Osteoblast (primary cell): ENCODE data around the gene CPZ. TPM values are rescaled to one million over a fixed set of nuclear protein-coding genes. Genes with fewer than 3 reads are reported as not detected.

ENCODE experiments used
- DNase-seq: peaks from one replicate; pipeline ENCODE4 v3.0.0; 2011; ENCODE audit warnings: low spot score, mixed read lengths; ENCODE audit not compliant: insufficient read length; ENCODE audit errors: missing footprints
- H2AFZ ChIP-seq: 2 replicates; pipeline ENCODE4 v1.6.0; 2011; ENCODE audit warnings: mild to moderate bottlenecking, low read length
- H3K27ac ChIP-seq: 2 replicates; pipeline ENCODE4 v1.5.1; 2011; ENCODE audit warnings: mild to moderate bottlenecking, low read depth, low read length, moderate library complexity
- H3K27me3 ChIP-seq: 2 replicates; pipeline ENCODE4 v1.6.0; 2012; ENCODE audit warnings: mild to moderate bottlenecking, control low read depth, inconsistent platforms, low read length, moderate library complexity; ENCODE audit not compliant: insufficient read depth
- H3K36me3 ChIP-seq: 2 replicates; pipeline ENCODE4 v1.5.1; 2011; ENCODE audit warnings: mild to moderate bottlenecking, low read length, control low read depth, moderate library complexity; ENCODE audit not compliant: insufficient read depth
- H3K4me1 ChIP-seq: 2 replicates; pipeline ENCODE4 v1.5.1; 2011; ENCODE audit warnings: mild to moderate bottlenecking, low read length, control low read depth, moderate library complexity; ENCODE audit not compliant: insufficient read depth
- H3K4me2 ChIP-seq: 2 replicates; pipeline ENCODE4 v1.6.0; 2011; ENCODE audit warnings: mild to moderate bottlenecking, low read length; ENCODE audit not compliant: insufficient read depth
- H3K4me3 ChIP-seq: fragments of 200-600 bp; sonication (generic); 3 replicates; pipeline ENCODE4 v1.5.1; 2012; ENCODE audit warnings: mild to moderate bottlenecking, low read length, inconsistent platforms; ENCODE audit not compliant: insufficient read depth
- H3K79me2 ChIP-seq: 2 replicates; pipeline ENCODE4 v1.6.0; 2012; ENCODE audit warnings: mild to moderate bottlenecking, low read length, control low read depth, inconsistent platforms; ENCODE audit not compliant: insufficient read depth
- H3K9me3 ChIP-seq: 2 replicates; pipeline ENCODE4 v1.5.1; 2011; ENCODE audit warnings: low read depth, low read length, control low read depth
- H4K20me1 ChIP-seq: 2 replicates; pipeline ENCODE4 v1.6.0; 2012; ENCODE audit warnings: mild to moderate bottlenecking, low read length, control low read depth; ENCODE audit not compliant: insufficient read depth
- total RNA-seq: library from RNA; depleted of rRNA; stranded (reverse); fragments of >200 nt; gene quantifications from 2 replicates; pipeline ENCODE4 v1.2.3, GENCODE V29; 2012
- TF ChIP-seq, protein P1 (sequence below): IDR thresholded peaks from 2 replicates; pipeline ENCODE4 v1.5.1; 2011; ENCODE audit warnings: mild to moderate bottlenecking, low read depth, low read length, moderate library complexity; ENCODE audit errors: extremely low read depth

Gene CPZ
- total RNA-seq, 1 donor = 44.5 TPM

DNA sequence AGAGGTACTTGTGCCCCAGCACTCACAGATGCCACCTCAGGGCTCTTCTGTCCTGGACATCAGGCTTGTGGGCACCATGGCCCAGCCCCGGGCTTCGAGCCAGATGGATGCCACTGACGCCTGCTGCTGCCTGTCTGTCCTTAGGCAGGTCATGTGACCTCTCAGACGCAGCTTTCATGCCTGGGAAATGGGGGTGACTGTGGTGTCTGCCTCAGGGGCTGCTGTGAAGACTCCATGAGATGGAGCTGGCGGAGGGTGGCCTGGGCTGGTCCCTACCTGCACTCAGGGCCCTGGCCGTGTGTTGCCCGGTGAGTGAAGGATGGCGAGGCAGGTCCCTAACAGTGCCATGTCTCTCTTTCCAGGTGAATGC lies 6.5 kb downstream of the CPZ start:
- Histone ChIP-seq H3K4me2 (no peak overlapping the region), H3K9me3 (no peaks in the 10 kb centered on the region), H3K27me3 (peaks cover 5% of the 10 kb centered on the region), H4K20me1 (peaks cover 59% of the 10 kb centered on the region), H3K36me3 (peaks cover 5% of the 10 kb centered on the region), H3K4me3 (no peak overlapping the region), H3K4me1 (peaks cover 10% of the 10 kb centered on the region), H3K79me2 (no peaks in the 10 kb centered on the region), H3K27ac (no peak overlapping the region), H2AFZ (no peak overlapping the region)
- DNase-seq = no peak
- TF ChIP-seq, protein P1, sequence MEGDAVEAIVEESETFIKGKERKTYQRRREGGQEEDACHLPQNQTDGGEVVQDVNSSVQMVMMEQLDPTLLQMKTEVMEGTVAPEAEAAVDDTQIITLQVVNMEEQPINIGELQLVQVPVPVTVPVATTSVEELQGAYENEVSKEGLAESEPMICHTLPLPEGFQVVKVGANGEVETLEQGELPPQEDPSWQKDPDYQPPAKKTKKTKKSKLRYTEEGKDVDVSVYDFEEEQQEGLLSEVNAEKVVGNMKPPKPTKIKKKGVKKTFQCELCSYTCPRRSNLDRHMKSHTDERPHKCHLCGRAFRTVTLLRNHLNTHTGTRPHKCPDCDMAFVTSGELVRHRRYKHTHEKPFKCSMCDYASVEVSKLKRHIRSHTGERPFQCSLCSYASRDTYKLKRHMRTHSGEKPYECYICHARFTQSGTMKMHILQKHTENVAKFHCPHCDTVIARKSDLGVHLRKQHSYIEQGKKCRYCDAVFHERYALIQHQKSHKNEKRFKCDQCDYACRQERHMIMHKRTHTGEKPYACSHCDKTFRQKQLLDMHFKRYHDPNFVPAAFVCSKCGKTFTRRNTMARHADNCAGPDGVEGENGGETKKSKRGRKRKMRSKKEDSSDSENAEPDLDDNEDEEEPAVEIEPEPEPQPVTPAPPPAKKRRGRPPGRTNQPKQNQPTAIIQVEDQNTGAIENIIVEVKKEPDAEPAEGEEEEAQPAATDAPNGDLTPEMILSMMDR = no peak

DNA sequence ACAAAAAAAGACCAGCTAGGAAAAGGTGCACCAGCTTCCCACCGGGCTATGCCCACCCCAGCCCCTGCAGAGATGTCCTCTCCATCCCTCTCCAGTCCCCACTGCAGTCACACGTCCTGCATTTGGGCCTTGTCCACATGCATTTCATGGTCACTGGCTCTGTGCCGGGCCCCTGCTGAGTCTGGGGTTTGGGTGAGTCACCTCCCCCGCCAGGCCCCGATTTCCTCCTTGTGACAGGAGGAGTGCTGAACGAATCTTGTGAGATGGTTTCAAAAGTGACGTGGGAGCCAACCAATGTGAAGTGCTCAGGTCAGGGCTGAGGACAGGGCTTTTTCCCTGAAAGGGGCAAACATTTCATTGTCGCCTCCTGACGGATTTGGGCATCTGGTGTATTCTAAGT lies 7.1 kb downstream of the CPZ start:
- Histone ChIP-seq H3K27ac (no peak overlapping the region), H3K79me2 (no peaks in the 10 kb centered on the region), H3K4me1 (peaks cover 10% of the 10 kb centered on the region), H3K4me2 (no peak overlapping the region), H4K20me1 (peaks cover 60% of the 10 kb centered on the region), H2AFZ (no peak overlapping the region), H3K27me3 (peaks cover 5% of the 10 kb centered on the region), H3K36me3 (peaks cover 5% of the 10 kb centered on the region), H3K9me3 (no peaks in the 10 kb centered on the region), H3K4me3 (no peak overlapping the region)
- peak; percentile 96 for DNase-seq
- TF ChIP-seq, protein P1 = no peak

DNA sequence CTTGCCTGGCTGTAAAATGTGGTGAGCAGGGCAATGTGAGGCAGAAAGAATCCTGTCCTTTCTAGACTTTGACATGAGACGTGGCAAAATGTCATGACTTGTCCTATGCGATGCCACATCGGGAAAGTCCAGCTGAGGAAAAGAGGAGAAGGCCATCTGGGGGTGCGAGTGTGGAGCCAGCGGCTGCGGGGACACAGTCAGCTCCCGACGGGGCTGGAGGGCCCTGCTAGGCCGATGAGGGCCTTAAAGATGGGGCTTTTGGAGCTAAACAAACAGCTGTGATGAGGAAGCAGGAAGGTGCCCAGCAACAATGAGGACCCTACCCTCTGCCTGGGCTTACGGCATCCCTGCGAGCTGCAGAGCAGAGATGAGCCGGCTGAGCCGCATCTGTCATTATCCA lies 7.7 kb downstream of the CPZ start:
- H3K4me1 ChIP-seq = peaks cover 8% of the 10 kb centered on the region

DNA sequence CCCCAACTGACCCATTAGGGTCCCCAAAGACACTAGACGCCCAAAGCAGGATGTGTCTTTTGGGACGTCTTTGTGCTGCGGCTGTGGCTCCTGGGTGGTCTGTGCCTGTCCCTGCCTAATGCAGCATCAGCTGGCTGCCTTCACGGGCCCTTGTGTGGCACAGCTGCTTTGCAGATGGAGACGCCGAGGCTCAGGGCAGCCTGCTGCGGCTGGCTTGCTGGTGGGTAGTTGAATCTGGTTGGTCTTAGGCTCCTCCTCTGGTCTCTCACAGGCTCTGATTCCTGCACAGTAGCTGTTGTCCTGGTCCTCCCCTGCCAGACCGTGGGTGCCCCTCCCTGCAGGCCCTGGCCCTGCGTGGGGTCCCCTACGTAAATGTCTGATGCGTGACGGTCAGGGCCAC lies 8.1 kb downstream of the CPZ start:
- Histone ChIP-seq H3K4me1 (peaks cover 4% of the 10 kb centered on the region), H3K9me3 (no peaks in the 10 kb centered on the region), H3K27ac (no peak overlapping the region), H3K4me2 (no peak overlapping the region), H3K36me3 (peaks cover 5% of the 10 kb centered on the region), H2AFZ (no peak overlapping the region), H4K20me1 (peaks cover 58% of the 10 kb centered on the region), H3K79me2 (no peaks in the 10 kb centered on the region), H3K27me3 (peaks cover 5% of the 10 kb centered on the region), H3K4me3 (no peak overlapping the region)
- DNase-seq = no peak
- TF ChIP-seq, protein P1 = no peak

More for the DNA sequence above, 7.7 kb downstream of the CPZ start:
- no peaks in the 10 kb centered on the region for H3K9me3 ChIP-seq
- no peak overlapping the region for H3K27ac ChIP-seq
- H2AFZ ChIP-seq = no peak overlapping the region
- peaks cover 5% of the 10 kb centered on the region for H3K27me3 ChIP-seq
- no peaks in the 10 kb centered on the region for H3K79me2 ChIP-seq
- no peak overlapping the region for H3K4me3 ChIP-seq
- no peak for DNase-seq
- TF ChIP-seq, protein P1 = no peak
- peaks cover 5% of the 10 kb centered on the region for H3K36me3 ChIP-seq
- peaks cover 59% of the 10 kb centered on the region for H4K20me1 ChIP-seq
- H3K4me2 ChIP-seq = no peak overlapping the region
